ENCODE results near the gene RNLS.
"Not testable (repeated sequence)": the region's sequence is repeated elsewhere in the genome, so short reads cannot be mapped to it uniquely, and the experiment has no call there.

Gene RNLS

DNA sequence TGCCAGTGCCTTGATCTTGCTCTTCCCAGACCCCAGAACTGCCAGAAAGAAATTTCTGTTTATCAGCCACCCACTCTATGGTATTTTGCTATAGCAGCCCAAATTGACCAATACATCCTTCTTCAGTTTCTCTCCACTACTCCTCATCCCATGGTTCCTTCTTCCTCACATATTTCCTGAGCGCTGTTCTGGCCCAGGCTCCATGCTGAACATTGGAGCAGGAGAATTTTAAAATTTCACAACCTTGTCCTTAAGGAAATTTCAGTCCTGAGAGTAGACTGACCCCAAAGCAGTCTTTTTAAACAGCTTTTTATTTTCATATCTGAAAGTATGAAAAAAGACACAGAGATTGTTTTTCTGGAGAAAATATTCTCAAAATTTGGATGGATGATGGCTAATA lies 297.1 kb downstream of the RNLS start:
- DNase-seq, result no peak

DNA sequence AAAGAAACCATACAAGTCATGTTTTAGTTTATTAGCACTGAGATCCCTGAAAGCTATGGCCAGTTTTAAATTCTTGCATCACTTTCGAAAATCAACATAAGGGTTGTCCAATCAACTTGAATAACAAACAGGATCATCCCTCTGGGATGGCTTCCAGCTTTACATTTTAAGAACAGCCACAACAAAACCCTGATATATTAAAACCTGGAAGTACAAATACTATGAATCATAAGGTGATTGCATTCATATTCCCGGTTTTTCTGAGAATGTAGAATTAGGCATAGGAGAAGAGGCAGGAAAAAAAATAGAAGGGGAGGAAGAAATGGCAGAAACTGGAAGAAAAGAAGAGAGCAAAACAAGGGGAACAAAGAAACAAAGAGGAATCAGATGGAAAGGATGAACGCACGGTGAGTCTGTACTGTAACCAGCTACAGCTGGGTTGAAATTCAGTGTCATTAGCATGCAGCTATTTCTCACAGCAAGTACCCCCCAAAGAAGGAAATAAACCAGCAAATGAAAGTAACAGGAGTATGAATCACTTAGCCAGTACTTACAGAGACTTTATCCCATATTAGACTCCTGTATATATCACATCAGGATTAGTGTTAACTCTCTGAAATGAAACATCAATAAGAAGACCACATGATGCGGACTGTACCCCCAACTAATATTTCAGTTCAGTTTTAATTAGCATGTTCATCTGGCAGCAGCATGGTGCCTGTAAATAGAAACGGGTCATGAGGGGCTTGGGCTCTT lies 301.3 kb downstream of the RNLS start:
- no peak for DNase-seq

DNA sequence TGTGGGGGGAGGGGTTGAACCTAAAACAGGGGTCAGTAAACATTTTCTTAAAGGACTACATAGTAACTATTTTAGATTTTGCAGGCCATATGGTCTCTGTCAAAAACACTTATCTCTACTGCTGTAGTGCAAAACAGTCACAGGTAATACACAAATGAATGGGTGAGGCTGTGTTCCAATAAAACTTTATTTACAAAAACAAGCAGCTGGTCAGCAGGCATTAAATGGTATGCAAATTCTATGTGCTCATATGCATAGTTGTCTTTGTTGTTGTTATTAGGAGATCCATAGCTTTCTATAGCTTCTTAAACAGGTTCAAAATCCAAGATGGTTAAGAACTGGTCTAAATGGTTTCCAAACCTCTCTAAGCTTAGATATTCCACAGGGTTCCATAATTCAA lies 302.6 kb downstream of the RNLS start:
- DNase-seq, result no peak

DNA sequence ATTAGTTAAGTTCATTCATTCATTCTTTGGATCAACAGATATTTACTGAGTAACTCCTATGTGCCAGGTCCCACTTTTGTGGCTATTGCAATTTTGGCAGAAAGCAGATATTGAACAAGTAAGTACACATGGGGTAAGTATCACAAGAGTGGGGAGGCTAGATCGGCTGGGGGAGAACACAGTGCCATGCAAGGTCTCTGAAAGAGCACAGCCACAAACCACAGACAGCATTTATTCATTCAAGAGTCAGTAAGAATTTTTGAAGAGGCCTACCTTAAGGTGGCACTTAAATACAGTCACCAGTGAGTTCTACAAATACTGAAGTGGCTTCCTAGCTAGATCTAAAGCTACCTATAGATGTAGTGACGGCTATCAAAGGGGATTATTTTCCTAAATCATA lies 304.2 kb downstream of the RNLS start:
- DNase-seq, result no peak

DNA sequence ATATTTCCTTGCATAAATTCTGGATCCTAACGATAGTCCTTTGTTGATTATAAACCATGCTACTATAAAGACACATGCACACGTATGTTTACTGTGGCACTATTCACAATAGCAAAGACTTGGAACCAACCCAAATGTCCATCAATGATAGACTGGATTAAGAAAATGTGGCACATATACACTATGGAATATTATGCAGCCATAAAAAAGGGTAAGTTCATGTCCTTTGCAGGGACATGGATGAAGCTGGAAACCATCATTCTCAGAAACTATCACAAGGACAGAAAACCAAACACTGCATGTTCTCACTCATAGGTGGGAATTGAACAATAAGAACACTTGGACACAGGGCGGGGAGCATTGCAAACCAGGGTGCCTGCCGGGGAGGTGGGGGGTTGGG lies 306.2 kb downstream of the RNLS start:
- DNase-seq, result not testable (repeated sequence)

DNA sequence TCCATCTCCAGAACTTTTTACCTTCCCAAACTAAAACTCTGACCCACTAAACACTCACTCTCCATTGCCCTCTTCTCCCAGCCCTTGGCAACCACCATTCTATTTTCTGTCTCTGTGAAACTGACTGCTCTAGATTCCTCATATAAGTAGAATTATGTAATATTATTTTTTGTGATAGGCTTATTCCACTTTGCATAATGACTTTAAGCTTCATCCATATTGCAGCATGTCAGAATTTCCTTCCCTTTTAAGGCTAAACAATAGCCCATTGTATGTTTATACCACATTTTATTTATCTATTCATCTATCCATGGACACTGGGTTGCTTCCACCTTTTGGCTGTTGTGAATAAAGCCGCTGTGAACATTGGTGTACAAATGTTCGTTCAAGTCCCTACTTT lies 308.8 kb downstream of the RNLS start:
- no peak for DNase-seq

DNA sequence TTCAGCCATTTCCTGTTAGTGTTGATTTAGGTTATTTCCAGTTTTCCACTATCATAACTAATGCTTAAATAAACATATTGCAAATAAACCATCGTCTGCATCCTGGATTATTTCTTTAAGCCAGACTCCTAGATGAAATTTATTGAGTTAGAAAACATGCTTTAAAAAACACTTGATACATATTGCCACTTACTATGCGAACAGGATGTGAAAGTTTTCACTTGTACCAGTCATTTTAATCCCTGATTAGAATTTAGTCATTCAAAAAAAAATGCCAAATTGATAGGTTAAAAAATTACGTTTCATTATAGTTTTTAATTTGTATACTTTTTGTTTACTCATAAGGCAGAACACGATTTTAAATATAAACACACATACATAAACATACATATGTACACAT lies 309.6 kb downstream of the RNLS start:
- no peak for DNase-seq

DNA sequence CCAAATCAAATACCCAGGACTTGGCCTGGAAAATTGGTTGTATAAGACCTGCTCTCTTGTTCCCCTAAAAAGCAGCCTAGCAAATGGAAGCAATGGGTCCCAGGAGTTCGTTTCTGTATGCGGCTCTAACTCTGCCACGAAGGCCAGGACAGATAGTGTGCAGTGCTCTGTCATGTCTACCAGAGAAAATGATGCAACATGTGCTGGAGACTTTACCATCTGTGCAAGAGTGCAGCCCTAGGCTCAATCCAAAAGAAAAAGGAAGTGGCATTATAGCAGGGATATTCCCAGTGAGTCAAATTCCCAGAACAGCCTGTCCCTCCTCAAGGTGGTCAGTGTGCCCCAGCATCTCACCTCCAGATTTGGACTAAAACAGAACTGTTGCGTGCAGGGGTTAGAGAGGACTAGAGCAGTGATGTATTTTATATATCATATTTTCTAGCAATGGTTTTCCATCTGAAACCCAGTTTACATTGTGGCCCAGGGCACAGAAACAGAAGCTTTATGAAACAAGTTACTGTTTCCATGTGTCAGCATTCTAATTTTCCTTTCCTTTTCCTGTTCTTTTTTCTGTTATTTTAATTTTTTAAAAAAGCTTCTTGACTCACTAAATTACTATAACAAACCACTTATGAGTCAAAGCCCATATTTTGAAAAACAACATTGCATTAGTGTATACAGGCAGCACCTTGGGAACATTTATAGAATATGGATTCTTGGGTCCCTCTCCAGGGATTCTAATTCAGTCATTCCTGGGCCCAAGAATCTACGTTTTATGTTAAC lies 311.2 kb downstream of the RNLS start:
- no peak for DNase-seq

DNA sequence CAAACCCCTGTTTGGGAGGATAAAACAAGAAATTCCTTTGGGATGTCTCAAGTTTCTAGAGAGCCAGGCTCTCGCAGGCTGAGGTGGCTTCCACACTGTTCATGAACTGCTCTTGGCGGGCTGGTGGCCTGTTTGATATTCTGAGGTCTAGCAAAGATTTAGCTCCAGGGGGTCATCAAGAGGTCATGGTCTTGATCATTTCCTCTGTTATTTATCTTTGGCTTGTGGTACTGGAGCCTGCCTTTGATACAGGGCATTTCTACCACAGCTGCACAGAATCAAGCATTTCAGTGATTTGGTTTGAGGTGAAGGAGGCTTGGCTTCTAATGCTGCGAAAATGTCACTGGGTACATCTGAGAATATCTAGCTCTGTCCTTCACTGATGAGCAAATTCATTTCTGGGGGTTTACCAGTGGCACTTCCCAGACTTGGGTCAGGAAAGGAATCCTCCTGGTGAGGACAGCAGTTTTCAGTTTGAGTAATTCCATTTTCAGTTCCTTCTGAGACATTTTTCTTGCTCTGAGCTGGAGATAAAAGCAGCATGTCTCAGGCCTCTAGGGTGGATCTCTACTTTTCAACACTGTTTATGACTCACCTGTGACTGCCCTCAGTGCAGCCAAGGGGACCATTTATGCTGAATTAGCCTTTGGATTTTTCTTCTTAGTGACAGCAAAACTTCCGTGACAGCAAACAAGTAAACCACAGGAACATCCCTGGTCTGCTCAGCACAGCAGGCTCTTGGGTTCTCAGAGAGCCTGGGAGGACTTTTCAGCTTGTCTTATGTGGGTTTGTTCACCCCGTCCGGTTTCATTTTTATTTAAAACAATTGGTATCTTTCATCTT lies 312.0 kb downstream of the RNLS start:
- no peak for DNase-seq

DNA sequence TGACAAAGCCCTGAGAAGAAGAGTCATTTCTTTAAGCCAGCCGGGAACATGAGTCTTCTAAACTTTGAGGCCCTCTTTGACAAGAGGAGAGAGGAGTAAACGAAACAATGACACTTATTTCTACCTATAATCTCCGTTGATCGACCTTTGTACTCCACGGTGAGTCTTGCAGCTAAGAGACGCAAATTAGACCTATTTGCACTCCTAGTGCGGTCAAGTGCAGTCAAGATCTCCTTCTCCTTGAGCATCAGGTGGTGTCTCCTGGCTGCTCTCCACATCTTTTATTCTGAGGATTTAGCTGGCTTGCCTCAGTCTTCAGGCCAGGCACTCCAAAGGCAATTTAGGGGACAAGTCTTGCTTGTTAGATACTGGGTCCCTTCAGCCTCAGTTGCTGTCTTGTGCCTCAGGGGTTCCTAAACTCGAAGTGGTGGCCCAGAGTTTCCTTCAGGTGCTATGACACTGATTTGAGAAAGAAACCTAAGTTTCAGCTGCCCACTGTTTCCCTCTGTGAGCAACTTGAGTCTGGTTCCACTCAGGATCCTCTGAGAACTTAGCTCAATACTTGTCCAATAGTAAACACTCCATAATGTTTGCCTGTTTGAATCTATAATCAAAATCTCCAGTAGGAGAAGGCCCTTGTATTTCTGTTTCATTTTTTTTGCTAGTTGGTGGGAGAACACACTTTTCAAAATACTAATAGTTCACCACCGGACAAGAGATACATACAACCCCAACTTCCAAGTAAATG lies 312.9 kb downstream of the RNLS start:
- no peak for DNase-seq

DNA sequence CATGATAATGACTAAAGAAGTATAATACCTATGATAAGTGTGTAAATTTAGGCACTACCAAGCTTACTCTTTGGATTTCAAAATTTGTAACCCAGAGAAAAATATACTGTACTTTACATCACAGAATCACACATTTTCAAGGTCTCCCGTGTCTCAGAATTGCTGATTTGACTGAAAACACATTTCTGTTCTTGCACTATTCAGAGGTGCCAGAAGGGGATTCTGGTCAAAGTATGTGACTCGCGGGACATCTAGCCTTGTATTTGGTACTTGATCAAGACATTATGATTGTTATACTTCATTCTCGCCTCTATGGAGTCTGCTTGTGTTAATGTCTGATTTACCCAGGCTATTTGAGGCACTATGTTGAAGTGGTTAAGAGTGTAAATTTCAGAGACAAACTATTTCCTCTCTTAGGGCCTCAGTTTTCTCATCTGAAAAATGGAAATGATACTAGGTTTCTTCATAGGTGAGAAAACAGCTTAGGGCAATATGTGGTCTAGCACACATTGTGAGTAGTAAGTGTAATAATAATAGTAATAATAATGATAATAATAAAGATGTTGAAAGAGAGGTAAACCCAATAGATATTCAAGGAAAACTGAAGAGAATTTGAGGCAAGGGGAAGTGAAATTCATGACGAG lies 320.4 kb downstream of the RNLS start:
- no peak for DNase-seq

DNA sequence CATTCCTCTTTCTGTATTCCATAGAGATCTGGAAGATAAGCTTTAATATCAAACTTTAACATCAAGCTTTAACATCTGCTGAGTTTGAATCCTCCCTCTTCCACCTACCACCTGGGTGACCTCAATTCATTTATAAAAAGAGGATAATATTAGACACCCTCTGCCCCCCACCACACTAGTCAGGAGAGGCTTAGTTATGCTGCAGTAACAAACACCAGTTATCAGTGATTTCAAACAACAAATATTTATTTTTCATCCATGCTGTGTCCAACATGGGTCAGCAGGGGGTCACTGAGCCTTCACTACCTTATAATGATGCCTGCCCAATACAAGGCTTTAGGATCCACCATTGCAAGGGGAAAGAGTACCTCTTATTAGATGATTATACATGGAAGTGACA lies 322.0 kb downstream of the RNLS start:
- DNase-seq, result no peak

DNA sequence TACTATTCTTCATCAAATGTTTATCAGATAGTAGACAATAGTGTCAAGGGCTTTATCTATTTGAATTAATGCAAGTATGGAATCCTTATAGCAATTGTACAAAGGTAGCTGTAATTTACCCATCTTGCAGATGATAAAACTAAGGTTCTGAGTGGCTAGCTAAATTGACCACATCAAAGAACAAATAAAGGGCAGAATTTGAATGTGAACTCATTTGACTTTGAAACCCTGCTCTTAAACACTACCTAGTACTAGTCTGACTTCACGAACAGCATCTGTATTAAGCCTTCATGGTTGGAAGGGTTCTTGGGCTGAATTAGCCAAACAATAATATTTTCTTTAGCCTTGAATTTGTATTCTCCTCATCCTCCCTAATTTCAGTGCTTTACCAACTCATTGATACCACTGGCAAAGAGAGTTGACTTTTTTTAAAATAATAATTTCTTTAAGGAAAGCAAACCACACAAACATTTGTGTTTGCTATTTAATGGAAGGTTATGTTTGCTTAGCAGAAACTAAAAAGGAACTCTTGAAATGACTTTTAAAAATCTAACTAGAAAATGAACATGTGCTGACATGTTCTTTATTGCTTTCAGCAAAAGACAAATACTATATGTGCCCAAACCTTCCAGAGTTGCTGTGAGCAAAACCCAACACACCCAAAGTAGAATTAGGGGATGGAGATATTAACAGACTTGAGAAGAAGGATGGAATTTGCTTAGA lies 322.6 kb downstream of the RNLS start:
- DNase-seq, result no peak

DNA sequence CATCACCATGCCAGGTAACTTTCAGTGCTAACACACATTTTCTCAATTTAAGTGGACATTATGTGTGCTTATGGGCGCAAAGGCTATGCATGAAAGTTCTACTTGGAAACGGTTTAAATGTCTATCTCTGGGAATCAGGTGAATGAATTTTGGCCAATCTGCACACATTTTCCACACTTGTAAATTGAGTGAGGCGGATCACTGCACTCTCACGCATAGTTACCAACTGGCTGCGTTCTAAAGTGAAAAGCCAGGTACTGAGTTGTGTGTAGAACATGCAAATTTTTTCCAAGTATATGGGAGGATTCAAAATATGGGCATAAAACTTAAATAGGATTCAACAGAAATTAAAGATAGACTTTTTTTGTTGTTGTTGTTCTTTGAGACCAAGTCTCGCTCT lies 323.7 kb downstream of the RNLS start:
- no peak for DNase-seq

DNA sequence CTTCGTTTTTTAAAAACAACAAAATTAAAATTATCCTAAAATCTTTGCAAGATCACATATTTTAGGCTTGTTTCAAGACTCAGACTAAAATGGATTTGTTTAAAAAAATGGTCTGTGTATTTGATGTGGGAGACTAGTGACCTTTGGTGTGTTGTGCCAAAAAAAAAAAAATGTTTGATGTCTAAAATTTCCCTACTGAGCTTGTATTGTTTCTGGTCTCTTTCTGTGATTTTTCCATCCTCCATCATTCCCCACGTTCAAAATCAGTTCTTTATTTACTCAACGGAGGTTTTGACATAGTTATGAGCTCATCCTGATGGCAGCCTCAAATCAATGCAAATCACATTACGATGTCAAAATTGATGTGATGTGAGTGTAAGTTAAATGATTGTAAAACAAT lies 326.2 kb downstream of the RNLS start:
- DNase-seq, result no peak

DNA sequence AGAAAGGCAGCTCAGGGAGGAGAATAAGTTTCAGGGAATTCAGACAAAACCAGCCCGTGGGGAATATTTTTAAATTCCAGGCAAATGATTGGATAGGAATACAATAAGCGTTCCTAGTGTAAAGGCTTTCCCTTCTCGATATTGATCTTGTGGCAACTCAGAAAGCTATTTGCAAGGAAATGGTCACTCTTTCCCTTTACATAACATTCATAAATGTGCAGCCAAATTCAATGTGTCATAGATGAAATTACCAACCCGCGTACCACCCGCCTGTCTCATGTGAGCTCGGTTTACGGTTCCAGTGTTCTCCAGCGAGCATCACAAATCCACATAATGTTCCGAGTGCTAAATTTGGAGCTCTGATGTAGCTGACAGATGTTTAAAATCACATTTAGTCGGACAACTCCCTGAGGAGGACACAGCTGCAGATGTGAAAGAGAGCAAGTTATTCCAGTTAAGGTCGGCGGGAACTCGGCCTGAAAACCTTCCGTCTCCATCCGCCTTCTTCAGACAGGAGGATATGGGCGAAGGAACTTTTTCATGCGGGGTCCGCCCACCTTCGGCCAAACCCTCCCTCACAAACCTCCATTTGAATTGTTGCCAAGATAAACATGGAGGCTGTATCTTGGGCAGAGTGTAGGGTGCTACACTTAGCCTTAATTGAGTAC lies 327.0 kb downstream of the RNLS start:
- no peak for DNase-seq

DNA sequence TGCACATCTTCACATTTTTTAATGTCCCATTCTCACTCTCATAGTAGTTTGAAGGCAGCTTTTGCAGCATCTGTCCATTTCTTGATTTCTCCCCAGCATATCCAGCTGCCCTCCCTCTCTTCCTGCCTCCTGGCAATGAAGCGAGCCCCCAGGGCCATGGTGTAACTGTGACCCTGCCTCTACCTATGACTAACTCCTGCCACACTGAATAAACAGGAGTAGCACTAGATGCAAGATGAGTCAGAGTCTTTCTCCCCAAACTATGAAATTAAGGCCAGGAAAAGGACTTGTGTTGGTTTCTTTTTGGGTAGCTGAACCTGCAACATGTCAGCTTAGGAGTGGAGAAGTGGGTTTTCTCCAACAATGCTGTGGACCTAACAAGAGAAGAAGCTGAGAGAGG lies 329.0 kb downstream of the RNLS start:
- DNase-seq, result no peak

DNA sequence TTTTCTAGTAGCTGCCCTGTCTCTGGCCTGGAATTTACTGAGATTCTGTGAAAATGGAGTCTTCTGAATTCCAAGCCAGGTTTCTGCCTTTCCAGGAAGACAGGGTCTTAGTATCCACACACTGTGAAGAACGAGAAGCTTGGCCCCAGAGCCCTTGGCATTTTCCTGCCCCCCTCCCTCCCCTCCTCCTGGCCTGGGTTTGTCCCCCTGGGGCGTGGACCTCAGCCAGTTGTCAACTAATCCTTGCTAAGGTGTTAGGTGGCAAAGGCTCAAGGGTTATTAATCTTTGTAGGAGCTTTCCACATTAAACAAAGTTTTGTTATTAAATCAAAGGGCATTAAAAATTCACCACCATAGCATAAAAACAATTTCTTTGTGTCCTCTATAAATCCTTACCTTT lies 329.5 kb downstream of the RNLS start:
- no peak for DNase-seq

DNA sequence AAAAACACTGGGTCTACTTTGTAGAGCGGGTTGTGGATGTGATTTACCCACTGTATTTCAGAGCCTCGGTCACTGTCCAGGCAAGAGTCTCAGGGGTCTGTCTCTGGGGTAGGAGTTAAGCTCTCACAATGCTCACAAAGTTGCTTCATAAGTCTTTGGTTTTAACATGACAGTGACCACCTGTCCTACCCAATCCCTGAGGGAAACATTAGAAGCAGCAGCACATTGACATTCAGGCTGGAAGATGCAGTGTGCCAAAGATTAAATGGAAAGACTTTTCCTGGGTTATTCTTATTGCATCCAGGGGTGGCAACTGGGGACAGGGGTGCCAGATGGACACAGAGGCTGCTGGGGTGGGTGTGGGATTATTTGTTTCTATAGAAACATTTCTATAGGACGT lies 330.0 kb downstream of the RNLS start:
- no peak for DNase-seq

DNA sequence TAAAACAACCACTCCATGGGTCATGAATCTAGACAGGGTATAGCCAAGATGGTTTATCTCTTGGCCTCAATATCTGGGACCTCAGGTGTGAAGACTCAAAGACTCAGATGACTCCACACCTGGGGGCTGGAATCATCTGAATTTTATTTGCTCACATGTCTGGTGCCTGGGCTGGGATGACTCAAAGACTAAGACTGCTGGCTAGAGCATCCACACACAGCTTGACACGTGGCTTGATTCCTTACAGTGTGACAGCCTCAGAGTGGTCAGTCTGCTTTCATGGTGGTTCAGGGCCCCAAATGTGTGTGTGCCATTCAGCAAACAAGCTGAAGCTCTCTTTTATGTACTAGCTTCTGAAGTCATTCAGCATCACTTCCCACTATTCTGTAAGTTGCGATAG lies 333.7 kb downstream of the RNLS start:
- DNase-seq, result no peak

DNA sequence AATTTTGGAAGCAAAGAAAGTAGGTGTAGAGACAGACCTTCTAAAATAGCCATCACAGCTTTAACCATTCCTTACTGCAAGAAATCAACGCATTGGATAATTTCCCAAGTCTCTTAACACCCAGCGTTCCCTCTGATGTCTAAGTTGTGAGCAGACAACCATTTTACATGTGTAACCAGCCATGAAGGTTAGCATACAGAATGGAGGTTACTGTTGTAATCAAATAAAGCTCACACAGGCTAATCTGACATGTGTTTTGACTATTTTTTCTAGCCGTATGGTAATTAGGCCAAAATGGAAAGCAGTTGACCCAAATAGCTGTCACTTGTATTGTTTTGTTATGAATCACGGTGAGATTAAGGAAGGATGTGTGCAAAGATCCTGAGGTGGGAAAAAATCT lies 336.4 kb downstream of the RNLS start:
- no peak for DNase-seq

Measured in GDM1 (cell line).